Stimulated activated CD4-positive, alpha-beta T cell treated with anti-CD3 and anti-CD28 coated beads, Interleukin-12 subunit alpha, Interleukin-12 subunit beta, amount 100 ng/mL, for 48 hours (primary cell): Measurements from ENCODE around the gene KPNA3.
"Not testable (repeated sequence)": the region's sequence is repeated elsewhere in the genome, so short reads cannot be mapped to it uniquely, and the experiment has no call there.

Experiments
- DNase-seq, 3 donors: peaks; one replicate each; pipeline ENCODE4 v3.0.0-alpha.2; 2020; ENCODE audit warnings: low read depth in 2 of 3, low spot score in 1 of 3

The KPNA3 gene, protein sequence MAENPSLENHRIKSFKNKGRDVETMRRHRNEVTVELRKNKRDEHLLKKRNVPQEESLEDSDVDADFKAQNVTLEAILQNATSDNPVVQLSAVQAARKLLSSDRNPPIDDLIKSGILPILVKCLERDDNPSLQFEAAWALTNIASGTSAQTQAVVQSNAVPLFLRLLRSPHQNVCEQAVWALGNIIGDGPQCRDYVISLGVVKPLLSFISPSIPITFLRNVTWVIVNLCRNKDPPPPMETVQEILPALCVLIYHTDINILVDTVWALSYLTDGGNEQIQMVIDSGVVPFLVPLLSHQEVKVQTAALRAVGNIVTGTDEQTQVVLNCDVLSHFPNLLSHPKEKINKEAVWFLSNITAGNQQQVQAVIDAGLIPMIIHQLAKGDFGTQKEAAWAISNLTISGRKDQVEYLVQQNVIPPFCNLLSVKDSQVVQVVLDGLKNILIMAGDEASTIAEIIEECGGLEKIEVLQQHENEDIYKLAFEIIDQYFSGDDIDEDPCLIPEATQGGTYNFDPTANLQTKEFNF

DNA sequence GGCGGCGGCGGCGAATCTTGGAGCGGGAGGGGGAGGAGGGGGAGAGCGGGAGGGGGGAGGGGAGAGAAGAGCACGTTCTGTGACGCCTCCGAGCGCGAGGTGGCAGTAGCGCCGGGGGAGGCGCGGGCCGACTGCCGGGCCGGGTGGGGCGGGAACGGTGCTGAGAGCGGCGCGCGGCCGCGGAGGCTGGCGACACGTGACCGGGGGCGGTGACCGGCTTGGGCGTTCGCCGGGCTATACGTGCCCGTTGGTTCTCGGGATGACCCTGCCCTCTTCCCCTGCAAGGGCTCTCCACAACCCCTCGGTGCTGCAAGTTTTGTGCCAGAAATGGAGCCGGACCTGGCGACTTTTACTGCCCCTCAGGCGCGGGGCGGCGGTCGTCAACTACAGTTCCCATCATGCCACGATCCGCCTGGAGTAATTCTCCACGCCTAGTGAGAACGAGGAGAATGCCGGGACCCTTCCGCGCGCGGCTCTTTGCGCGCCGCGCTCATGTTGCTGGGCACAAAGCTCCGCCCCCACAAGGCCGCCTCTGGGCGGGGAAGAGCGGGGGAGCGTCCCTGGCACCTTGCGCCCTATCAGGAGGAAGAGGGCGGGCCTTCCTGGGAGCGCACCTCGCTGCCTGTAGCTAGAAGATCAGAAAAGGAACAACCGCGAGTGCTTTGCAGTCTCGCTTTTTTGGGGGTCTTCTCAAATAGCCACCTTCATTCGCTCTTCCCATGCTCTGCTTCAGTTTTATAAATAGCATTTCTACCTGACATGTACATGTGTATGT, at the start of gene KPNA3:
TSS of gene KPNA3 (minus strand) at position 133 of the 775 bp plus-strand sequence. CDS start 176 bp downstream, outside the sequence.
- DNase-seq, result peak; percentile 84 to 94 (median 89)

DNA sequence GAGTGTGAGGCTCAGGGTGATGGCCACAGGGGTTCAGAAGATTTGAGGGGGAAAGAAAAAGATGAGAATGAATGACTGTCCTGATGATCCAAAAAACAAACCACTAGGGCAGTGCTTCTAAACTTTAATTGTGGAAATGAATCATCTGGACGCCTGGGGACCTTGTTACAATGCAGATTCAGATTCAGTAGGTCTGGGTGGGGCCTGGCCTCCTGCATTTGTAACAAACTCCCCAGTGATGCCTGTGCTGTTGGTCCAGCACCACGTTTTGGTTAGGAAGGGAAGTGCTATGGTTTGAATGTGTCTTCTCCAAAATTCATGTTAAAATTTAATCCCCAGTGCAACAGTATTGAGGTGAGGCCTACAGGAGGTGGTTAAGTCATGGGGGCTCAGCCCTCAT, 49.5 kb upstream of the KPNA3 start:
- no peak for DNase-seq

DNA sequence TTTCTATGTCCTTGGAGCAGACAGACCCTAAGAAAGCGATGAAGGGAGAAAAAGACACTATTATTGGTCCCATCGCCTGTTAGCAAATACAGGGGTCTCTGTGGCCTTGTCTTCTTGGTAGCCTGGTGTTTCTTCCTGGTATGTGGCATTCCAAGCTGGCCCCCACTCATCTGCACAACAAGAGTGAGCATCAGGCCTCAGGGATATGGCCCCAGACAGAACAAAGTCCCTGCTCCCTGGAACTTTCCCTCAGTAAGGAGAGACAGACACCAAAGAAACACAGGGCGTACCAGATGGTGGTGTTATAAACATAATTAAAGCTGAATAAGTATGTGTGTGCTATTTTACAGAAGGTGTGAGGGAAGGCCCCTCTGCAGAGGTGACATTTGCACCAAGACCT, 48.2 kb upstream of the KPNA3 start:
- DNase-seq, result no peak

DNA sequence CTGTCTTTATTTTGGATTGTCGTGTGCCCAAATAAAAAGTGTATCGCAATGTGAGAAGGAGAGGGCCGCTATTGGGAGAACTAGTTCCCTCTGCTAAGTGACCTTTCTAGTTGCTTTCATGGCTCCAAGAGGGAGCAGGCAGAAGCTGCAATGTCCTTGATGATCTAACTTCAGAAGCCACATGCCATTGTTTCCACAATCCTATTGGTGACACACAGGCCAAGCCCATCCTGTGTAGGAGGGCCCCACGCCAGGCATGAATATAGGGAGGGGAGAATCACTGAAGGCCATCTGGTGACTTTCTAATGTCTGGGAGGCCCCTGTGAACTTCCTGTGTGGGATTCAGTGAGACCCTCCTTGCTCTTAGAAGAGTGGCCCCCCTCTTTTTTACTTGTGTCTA, 47.8 kb upstream of the KPNA3 start:
- no peak for DNase-seq

DNA sequence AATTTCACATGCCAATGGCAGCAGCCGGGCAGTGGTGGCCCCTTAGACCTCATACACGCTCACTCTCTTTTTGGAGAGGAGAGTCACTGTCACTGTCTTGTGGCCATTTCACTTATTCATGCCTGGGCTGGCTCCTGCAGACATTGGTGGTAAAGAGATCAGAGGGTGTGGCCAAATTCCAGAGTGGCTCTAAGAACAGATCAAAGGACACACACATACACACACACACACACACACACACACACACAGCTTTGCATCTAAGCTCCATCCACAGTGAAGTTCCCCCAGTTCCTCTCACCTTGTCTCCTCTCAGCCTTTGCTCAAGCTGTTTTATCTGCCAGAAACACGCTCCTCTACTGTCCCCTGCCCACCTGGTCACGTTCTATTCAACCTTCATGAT, 46.5 kb upstream of the KPNA3 start:
- DNase-seq, result no peak

DNA sequence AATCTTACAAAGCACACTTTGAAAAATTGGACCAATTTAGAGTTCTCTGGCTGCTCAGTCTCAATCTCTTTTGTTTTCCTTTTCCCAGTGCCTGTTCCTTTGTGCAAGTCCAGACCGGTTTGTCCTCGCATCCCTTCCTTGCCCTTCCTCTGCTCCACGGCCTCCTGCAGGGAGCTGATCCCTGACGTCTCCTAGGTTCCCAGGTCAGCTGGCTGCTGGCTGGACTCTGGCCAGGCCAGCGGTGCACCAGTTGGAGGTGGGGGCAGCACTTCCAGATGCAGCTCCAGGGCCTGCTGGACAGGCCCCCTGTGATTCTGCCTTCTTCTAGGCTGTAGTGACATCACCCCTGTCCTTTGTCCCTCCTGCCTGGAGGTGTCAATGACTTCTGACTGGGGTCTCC, 44.0 kb upstream of the KPNA3 start:
- DNase-seq, result no peak

DNA sequence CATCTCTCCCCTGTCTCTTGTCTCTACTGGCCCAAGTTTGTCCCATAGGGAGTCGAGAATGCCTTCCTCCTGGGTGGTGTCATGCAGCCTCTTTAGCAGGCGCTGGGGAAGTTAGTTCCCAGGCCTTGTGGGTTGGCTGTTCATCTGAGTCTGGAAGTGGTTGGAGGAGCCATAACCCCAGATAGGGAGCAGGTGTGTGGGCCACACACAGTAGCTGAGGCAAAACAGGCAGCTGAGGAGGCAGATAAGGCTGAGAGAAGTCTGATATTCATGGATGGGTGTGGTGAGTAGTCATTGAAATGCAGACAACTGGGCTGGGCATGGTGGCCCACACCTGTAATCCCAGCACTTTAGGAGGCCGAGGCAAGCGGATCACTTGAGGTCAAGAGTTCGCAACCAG, 40.9 kb upstream of the KPNA3 start:
- no peak for DNase-seq

DNA sequence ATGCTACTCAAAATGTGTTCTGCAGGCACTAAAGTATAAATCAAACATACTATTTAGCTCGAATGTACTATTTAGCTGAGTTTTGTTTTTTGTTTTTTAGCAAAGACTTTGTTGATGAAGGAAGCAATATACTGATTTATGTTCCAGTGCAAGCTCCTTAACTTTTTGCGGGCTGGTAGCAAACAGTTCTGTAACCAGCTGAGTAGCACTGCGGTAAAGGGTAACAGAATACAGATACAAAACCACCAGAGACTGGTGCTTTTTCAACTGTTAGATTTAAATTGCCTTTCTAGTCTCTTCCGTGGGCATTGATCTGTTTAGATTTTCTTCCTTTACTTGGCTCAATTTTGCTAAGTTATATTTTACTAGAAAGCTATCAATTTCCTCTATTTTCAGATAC, 39.0 kb upstream of the KPNA3 start:
- no peak for DNase-seq

DNA sequence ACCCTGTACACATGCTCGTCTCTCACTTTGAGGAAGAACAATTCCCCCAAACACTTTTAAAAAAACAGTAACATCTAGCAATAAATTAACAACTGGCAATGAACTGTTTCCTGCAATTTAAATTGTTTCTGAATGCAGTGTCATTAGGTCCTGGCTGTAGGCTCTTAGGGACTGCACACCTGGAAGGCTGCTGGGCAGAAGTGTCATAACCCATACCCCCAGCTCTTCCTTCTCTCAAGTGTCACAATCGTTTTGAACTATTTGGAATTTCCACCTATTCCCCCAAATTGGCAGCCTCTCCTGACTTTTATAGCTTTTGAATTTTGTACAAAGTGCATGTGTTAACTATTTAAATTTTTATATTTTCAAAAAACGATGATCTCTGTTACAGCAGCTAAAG, 38.2 kb upstream of the KPNA3 start:
- no peak for DNase-seq

DNA sequence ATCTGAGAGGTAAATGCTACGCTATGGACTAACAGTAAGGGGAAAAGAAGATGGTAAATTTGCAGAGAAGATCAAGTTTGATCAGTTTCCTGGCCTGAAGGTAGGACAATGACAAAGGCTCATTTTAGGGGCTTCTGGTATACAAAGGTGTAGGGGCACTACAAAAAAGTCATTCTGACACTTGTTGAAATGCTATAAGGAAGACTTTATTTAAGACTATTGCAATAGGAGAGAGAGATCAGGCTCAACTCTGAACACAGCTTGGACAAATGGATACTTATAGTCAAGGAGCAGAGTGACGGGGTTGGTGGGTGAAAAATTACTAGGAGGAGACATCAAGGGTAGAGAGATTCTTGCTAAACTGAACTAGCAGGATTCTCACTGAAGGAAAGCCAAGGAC, 37.2 kb upstream of the KPNA3 start:
- DNase-seq, result no peak

DNA sequence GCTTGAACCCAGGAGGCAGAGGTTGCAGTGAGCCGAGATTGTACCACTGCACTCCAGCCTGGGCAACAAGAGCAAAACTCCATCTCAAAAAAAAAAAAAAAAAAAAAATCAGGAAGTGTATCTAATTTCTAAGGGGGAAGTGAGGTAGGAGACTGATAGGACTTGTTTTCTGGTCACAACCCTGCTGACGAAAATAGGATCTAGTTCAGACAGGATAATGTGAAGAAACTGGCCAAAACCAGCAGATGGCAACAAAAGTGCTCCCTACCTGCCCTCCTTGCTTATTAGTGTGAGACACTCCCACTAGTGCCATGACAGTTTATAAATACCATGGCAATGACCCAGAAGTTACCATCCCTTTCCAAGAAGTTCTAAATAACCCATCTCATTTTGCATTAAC, 36.0 kb upstream of the KPNA3 start:
- no peak for DNase-seq

DNA sequence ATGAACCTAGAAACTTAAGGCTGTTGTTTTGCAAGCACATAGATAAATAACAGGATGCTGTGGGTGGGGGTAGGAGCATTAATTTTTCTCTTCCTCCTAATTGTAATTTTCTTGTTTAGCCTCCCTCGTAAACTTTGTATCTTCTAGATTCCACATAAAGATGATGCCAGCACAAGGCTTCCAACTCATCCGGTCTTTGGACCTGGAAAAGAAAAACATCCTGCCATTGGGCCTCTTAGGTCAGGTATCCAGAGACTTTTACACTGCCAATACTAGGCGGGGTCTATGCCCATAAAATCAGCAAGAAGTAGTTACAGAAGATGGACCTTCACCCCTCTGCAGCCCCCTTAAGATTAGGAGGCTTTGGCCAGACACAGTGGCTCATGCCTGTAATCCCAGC, 35.4 kb upstream of the KPNA3 start:
- DNase-seq, result no peak

DNA sequence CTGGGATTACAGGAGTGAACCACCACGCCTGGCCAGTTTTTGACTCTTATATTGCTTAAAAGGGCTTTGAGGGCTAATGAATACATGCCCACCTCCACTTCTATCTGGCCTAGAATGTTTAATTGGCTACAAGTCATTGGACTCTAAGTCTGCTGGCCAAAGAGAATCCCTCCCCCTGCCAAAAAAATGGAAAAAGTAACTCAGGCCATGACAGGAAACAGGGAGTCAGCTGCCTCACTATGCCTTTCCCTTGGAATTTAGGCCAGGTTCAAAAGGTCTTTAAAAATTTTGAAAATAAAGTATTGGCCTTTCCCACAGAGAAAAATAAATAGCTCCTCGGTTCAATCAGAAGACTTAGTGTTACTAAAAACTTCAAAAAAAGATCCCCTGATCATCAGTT, 34.9 kb upstream of the KPNA3 start:
- no peak for DNase-seq

DNA sequence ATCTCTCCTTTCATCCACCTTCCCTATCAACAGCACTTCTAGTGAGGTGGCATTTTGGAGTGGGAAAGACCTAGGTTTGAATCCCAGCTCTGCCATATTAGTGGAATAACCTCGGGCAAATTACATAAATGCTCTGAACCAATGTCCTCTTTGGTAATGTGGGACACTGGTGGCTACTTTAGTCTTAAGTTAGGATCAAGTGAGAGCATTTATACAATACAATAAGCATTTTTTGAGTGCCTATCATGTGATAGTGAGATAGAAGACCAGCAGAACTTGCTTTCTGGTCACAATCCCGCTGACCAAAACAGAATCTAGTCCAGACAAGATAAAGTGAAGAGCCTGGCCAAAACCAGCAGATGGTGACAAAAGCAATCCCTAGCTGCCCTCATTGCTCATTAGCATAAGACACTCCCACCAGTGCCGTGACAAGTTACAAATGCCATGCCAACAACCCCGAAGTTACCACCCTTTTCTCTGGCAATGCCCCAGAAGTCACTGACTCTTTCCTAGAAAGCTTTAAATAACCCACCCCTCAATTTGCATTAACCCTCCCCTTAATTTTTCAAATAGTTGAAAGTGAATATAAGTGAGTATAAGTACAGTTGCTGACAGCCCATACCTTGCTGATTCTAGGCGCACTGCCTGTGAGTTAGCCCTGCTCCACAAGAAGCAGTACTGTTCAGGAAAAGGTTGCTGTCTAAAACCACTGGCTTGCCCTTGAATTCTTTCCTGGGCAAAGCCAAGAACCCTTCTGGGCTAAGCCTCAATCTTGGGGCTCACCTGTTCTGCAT, 28.9 kb upstream of the KPNA3 start:
- DNase-seq, result no peak

DNA sequence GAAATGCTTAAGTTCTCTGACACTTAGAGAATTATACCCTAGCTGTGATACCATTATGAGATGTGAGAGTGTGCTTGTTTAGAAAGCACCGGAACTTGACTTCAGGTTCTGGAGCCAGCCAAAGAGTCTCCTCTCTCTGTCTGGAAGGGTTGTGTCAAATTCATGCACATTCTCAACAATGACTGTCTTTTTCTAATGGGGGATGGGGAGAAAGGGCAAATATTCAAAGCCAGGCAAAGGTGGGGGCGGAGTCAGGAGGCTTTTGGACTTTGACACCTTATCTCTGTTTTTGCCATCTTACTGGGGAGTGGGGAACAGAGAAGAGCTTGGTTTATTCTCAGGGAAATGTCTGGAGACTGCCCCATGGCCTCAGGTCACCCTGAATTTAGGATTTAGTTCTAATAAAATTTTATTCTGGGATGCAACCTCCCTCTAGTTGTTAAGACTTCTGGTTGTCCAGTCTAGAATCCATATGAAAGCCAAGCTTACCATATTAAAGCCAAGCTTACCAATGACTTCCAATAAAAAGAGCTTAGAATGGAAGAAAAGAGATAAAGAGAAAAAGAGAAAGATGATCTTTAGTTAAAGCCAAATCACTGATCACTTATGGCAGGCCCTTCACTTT, 28.2 kb upstream of the KPNA3 start:
- DNase-seq, result no peak

DNA sequence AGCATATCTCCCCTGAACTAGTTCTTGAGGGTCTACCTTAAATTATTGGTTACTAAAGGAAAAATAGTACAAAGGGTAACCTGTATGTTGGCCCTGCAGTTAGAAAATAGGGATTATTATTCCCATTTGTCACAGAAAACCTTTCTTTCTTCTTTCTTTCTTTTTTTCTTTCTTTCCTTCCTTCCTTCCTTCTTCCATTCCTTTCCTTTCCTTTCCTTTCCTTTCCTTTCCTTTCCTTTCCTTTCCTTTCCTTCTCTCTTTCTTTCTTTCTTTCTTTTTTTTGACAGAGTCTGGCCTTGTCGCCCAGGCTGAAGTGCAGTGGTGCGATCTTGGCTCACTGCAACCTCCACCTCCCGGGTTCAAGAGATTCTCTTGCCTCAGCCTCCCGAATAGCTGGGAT, 23.6 kb upstream of the KPNA3 start:
- not testable (repeated sequence) for DNase-seq

DNA sequence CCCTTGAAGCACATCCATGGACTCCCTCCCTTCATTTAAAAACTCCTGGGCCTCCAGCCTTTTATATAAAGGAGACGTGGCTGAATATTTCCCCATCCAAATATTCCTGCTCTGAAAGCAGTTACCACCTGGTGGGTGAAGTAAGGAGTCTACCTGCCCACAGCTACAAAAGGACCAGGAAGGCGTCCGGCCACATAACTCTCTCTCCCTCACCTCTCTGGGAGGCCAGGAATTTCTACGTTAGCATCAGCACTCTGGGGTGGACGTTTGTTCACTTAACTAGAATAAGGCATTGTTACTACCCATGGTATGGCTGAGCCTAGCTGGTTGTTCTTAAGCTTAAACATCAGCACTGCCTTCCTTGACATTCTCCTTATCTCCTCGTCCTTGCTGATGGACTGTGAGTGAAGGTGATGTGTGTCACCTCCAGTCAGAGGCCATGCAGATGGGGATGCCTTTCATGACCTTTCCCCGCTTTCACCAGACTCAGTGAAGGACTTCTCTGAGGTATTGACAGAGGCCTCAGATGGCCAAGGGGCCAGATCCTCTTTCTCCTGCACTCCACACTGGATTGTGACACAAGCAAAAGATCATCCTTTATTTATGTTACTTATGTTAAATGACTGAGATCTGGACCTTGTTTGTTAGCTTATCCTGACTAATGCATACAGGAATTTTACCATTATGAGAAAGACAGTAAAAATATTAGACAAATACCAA, 22.2 kb upstream of the KPNA3 start:
- no peak for DNase-seq

DNA sequence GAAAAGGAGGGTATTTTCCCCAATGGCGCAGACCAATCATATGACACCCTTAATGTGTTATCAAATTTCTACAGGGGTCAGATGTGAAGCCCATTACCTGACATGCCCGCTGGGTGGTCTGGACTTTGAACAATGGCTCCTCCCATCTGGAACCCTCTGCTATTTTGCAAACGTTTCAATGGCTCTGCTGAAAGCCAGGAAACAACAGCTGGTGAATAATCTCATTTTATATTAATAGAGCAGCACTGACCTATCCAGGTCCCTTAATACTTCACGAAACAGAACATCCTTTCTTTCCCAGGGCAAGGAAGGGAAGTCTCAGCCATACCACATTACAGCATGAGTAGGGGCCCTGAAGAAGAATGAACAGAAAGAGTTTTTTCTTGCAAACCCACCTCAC, 20.3 kb upstream of the KPNA3 start:
- DNase-seq, result no peak

DNA sequence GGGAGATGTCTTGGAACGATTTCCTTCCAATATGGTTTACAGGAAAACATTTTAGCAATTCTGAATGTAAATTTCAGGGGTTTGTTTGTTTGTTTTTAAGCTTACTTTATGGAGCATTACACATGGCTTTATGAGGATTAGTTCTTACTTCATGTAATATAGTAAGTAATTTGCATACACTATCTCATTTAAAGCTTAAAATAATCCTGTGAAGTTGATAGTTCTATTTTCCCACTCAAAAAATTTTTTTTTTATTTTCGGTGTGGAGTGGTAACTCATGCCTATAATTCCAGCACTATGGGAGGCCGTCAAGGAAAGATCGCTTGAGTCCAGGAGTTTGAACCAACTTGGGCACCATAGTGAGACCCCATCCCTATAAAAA, 19.0 kb upstream of the KPNA3 start:
- no peak for DNase-seq
